HepG2 (cell line): ENCODE measurements around the gene CLIC6. TPM values are rescaled to one million over a fixed set of nuclear protein-coding genes. Genes with fewer than 3 reads are reported as not detected.
A peak's percentile ranks its signal among the peaks of the same experiment; 100 is the strongest.

Experiments used
- ATAC-seq: fragments of 200-7000 bp; cut with Tn5 transposase; 3 replicates; pipeline ENCODE4 v1.9.1; 2020; ENCODE audit warnings: mild to moderate bottlenecking, moderate library complexity
- BruUV-seq: library from RNA; stranded (reverse); fragments of 400-500 nt; replicated peaks from 2 replicates; lab custom pipeline; 2021; lab: Mats Ljungman, UMichigan
- CTCF ChIA-PET: fragments of 300-600 bp; formaldehyde crosslinking; extraction: SDS; loops from one replicate; lab custom pipeline; 2021; ENCODE audit warnings: low total read pairs, inconsistent platforms, low intra/inter-chr PET ratio; lab: Yijun Ruan, JAX
- POLR2A ChIA-PET: fragments of 350-600 bp; sonication (Branson Sonifier 250); formaldehyde crosslinking; loops from one replicate; lab custom pipeline; 2020; ENCODE audit warnings: antibody characterized with exemption, inconsistent platforms; lab: Yijun Ruan, JAX
- DNase-seq: peaks from one replicate; pipeline ENCODE4 v3.0.0-alpha.2; 2015; ENCODE audit warnings: low spot score
- FAIRE-seq: peaks from 3 replicates; lab custom pipeline; 2011; peaks lifted over from hg19 to GRCh38; lab: Jason Lieb, UNC
- H2AFZ ChIP-seq: one replicate; pipeline ENCODE4 v1.6.1; 2011; ENCODE audit warnings: low read length, inconsistent platforms
- H3K27ac ChIP-seq: fragments of 300-600 bp; 3 replicates; pipeline ENCODE4 v1.8.0; 2011; ENCODE audit warnings: mixed run types, mild to moderate bottlenecking, mixed read lengths, low read length, inconsistent platforms; ENCODE audit not compliant: insufficient read depth; ENCODE audit errors: extremely low read length
- H3K27me3 ChIP-seq, 2 experiments: fragments of 200-600 bp in 1 of 2; 2 replicates in 1 of 2; 3 replicates in 1 of 2; pipeline versions ENCODE4 v1.6.0 to v1.8.0; 2011; ENCODE audit warnings: low read length in 2 of 2, mild to moderate bottlenecking in 2 of 2, moderate library complexity in 2 of 2, inconsistent platforms in 1 of 2; ENCODE audit not compliant: insufficient read depth in 2 of 2, control insufficient read depth in 1 of 2
- H3K36me3 ChIP-seq, 2 experiments: fragments of 200-600 bp in 1 of 2; replicated peaks in 1 of 2; 2 replicates in 1 of 2; 3 replicates in 1 of 2; pipeline versions ENCODE4 v1.5.1 to v1.8.0; 2011; ENCODE audit warnings: low read length in 2 of 2, inconsistent platforms in 1 of 2; ENCODE audit not compliant: insufficient read depth in 2 of 2, control insufficient read depth in 1 of 2
- H3K4me1 ChIP-seq: 2 replicates; pipeline ENCODE4 v1.5.1; 2012; ENCODE audit warnings: low read length, inconsistent platforms; ENCODE audit not compliant: insufficient read depth
- H3K4me2 ChIP-seq: 2 replicates; pipeline ENCODE4 v1.6.0; 2011; ENCODE audit warnings: low read depth, low read length, inconsistent platforms
- H3K4me3 ChIP-seq, 3 experiments: fragments of 200-600 bp in 1 of 3; sonication (generic), shearing (Covaris generic) in 1 of 3; replicated peaks in 1 of 3; 2 replicates each; pipeline ENCODE4 v1.5.1; 2011 to 2016; ENCODE audit warnings: low read length in 3 of 3, inconsistent platforms in 2 of 3, low read depth in 2 of 3, mild to moderate bottlenecking in 2 of 3, control low read depth in 1 of 3, mixed read lengths in 1 of 3; ENCODE audit not compliant: insufficient read depth in 1 of 3
- H3K79me2 ChIP-seq: one replicate; pipeline ENCODE4 v1.6.1; 2011; ENCODE audit warnings: low read length, inconsistent platforms; ENCODE audit not compliant: insufficient read depth
- H3K9ac ChIP-seq: 2 replicates; pipeline ENCODE4 v1.6.0; 2011; ENCODE audit warnings: mild to moderate bottlenecking, low read depth, low read length, inconsistent platforms; ENCODE audit not compliant: insufficient read depth
- H3K9me3 ChIP-seq: 2 replicates; pipeline ENCODE4 v1.5.1; 2012; ENCODE audit warnings: mild to moderate bottlenecking, low read length
- H4K20me1 ChIP-seq: 2 replicates; pipeline ENCODE4 v1.6.0; 2011; ENCODE audit warnings: inconsistent platforms, mild to moderate bottlenecking, low read length, moderate library complexity; ENCODE audit not compliant: insufficient read depth
- KDM2A ChIP-seq: sonication (generic); formaldehyde crosslinking; IDR thresholded peaks from 2 replicates; pipeline ENCODE4 v1.4.0; 2020; ENCODE audit warnings: low read depth, missing genetic modification reagents, borderline replicate concordance
- KMT2B ChIP-seq: IDR thresholded peaks from 2 replicates; pipeline ENCODE4 v1.6.1; 2016; ENCODE audit warnings: missing genetic modification reagents, missing compliant biosample characterization
- NFRKB ChIP-seq: fragments of 450-650 bp; IDR thresholded peaks from 2 replicates; pipeline ENCODE4 v1.6.1; 2017
- PHF5A ChIP-seq: IDR thresholded peaks from one replicate; pipeline ENCODE4 v1.6.1; 2018; ENCODE audit warnings: low read depth, missing genetic modification reagents; ENCODE audit not compliant: unreplicated experiment
- SP140L ChIP-seq: sonication (generic); formaldehyde crosslinking; IDR thresholded peaks from 2 replicates; pipeline ENCODE4 v1.4.0; 2020; ENCODE audit warnings: missing genetic modification reagents, borderline replicate concordance
- SPEN ChIP-seq: sonication (generic); formaldehyde crosslinking; IDR thresholded peaks from 2 replicates; pipeline ENCODE4 v1.5.1; 2020; ENCODE audit warnings: low read depth, mild to moderate bottlenecking, missing genetic modification reagents
- TRIM24 ChIP-seq: sonication (generic); formaldehyde crosslinking; IDR thresholded peaks from 2 replicates; pipeline ENCODE4 v1.8.0; 2022; ENCODE audit warnings: mild to moderate bottlenecking, missing genetic modification reagents
- WGBS: methylation state at CpG from one replicate; pipeline ENCODE4 v1.1.6; 2017; ENCODE audit warnings: low lambda C conversion rate; 5-methylcytosine and 5-hydroxymethylcytosine counted together
- in situ Hi-C: cut with HindIII; loops from 2 replicates; pipeline ENCODE4 v1.10.0; 2017; ENCODE audit warnings: low pct_unique_long_range_greater_than_20kb; ENCODE audit not compliant: extremely low pct_ligation_motif_present
- intact Hi-C: fragments of 100-400 bp; cut with micrococcal nuclease; formaldehyde crosslinking; loops from one replicate; pipeline ENCODE4 v1.10.0; 2022; ENCODE audit not compliant: unreplicated experiment
- polyA plus RNA-seq, 8 experiments: library from polyadenylated mRNA; depleted of rRNA in 3 of 8; stranded (reverse) in 7 of 8; unstranded in 1 of 8; fragments of >200 nt; fragmentation: Illumina TruSeq in 4 of 8; extraction: Trizol in 4 of 8; gene quantifications; 2 replicates each; pipeline versions ENCODE4 v1.2.1 to v1.2.3, GENCODE V29; 2011 to 2016; ENCODE audit warnings: low read depth in 4 of 8, missing spikeins in 1 of 8, mixed read lengths in 1 of 8; ENCODE audit not compliant: insufficient read depth in 1 of 8
- total RNA-seq, 5 experiments: library from RNA; depleted of rRNA; stranded (reverse); fragments of >200 nt; fragmentation: Illumina TruSeq; extraction: Trizol; gene quantifications; 2 replicates each; pipeline ENCODE4 v1.2.3, GENCODE V29; 2016; ENCODE audit warnings: low read depth in 1 of 5
- TF ChIP-seq, protein P1 (sequence below): fragments of 450-650 bp; IDR thresholded peaks from 2 replicates; pipeline ENCODE4 v1.6.1; 2016
- TF ChIP-seq, protein P2 (sequence below): sonication (generic); formaldehyde crosslinking; IDR thresholded peaks from 2 replicates; pipeline ENCODE4 v1.8.0; 2022; ENCODE audit warnings: mild to moderate bottlenecking, missing genetic modification reagents; ENCODE audit not compliant: insufficient replicate concordance
- TF ChIP-seq, protein P3 (sequence below): sonication (generic); formaldehyde crosslinking; IDR thresholded peaks from 2 replicates; pipeline ENCODE4 v1.4.0; 2020; ENCODE audit warnings: missing genetic modification reagents, borderline replicate concordance

Gene CLIC6
- total and polyA plus RNA-seq, 2 of the 13 experiments (the other 11 are each of a cell fraction or from before 2014, with no cell fraction given): not detected

DNA sequence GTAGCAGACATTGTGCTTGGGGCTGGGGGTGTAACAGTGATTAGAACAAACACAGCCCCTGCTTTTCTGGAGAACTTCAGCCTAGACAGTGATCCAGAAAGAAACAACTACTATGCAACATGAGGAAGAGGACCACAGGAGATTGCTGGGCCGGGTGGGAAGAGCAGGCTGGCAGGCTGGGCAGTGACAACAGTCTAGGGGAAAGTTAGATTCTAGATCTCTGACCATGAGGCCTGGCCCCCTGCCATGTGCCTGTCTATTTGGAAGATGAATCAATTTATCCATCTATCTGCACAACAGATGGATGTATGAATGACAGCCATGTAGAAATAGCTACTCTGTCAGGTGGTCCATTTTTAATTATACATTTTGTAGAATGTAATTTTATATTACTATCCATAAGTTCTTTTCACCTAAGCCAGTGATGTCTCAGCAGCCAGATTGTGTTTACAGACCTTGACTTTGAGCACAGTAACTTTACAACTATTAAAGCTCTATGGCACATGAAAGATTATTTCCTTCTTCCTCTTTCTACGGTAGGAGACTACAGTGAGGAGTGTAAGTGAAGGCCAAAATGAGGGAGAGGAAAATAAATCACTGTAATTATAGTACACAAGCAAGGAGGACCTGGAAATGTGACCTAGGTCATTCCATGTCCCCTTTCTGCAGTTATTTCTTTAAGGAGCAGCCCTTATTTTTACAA is 15.5 kb downstream of the CLIC6 start:
- ATAC-seq (no peak), FAIRE-seq (no peak), DNase-seq (no peak)
- Histone ChIP-seq H3K79me2 (no peaks in the 10 kb centered on the region), H3K4me2 (no peak overlapping the region), H3K9ac (no peak overlapping the region), H3K4me3 (no peak overlapping the region), H3K27ac (no peak overlapping the region), H3K27me3 (peaks cover 0 to 6% of the 10 kb centered on the region in 2 experiments; a peak in 1 of 5 replicates), H4K20me1 (no peaks in the 10 kb centered on the region), H3K36me3 (no peaks in the 10 kb centered on the region), H3K9me3 (peaks cover 9% of the 10 kb centered on the region; the same call in 1 of the 2 replicates), H2AFZ (no peak overlapping the region), H3K4me1 (no peaks in the 10 kb centered on the region)
- TF ChIP-seq PHF5A (CRISPR knock-in tag): no peak
- TF ChIP-seq SPEN (CRISPR knock-in tag): no peak
- TF ChIP-seq KDM2A (CRISPR knock-in tag): no peak
- TF ChIP-seq KMT2B (CRISPR knock-in tag): no peak
- TF ChIP-seq, protein P1, sequence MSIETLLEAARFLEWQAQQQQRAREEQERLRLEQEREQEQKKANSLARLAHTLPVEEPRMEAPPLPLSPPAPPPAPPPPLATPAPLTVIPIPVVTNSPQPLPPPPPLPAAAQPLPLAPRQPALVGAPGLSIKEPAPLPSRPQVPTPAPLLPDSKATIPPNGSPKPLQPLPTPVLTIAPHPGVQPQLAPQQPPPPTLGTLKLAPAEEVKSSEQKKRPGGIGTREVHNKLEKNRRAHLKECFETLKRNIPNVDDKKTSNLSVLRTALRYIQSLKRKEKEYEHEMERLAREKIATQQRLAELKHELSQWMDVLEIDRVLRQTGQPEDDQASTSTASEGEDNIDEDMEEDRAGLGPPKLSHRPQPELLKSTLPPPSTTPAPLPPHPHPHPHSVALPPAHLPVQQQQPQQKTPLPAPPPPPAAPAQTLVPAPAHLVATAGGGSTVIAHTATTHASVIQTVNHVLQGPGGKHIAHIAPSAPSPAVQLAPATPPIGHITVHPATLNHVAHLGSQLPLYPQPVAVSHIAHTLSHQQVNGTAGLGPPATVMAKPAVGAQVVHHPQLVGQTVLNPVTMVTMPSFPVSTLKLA: peak; percentile 62
- TF ChIP-seq SP140L: no peak
- in situ Hi-C loops: no loop called here
- intact Hi-C loops: no loop called here
- CTCF ChIA-PET: no interaction called here
- POLR2A ChIA-PET: no interaction called here
- no TSS peak for BruUV-seq
- WGBS: 5% methylated on average over 2 of the region's 2 CpGs

DNA sequence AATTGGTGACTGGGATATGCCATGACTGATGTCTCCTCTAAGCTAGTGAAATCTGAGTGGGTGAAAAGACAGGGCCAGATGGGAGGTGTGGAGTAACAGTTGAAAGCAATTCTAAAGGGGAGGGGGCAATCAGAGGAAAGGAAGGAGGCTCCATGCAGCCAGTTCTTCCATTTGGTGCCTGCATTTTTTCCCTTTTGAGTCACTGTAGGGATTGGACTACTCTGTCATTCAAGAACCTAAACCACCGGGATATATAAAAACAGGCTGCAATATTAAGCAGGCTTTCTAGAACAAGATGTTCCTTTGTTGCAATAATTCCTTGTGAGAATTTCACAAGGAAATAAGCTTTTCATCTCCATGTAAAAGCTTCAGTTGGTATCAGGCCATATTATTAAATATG is 18.3 kb downstream of the CLIC6 start:
- ChIA-PET POLR2A (no interaction called here), CTCF (no interaction called here)
- Histone ChIP-seq H2AFZ (no peak overlapping the region), H4K20me1 (no peaks in the 10 kb centered on the region), H3K9ac (no peak overlapping the region), H3K4me1 (0 out of 2 replicates have a peak, but pooled peaks cover 13% of the 10 kb centered on the region), H3K9me3 (no peaks in the 10 kb centered on the region), H3K36me3 (no peaks in the 10 kb centered on the region), H3K27ac (no peak overlapping the region), H3K79me2 (no peaks in the 10 kb centered on the region), H3K4me2 (no peak overlapping the region), H3K27me3 (peaks cover 0 to 22% of the 10 kb centered on the region in 2 experiments; a peak in 2 of 5 replicates), H3K4me3 (no peak overlapping the region)
- BruUV-seq: no TSS peak
- no peak for DNase-seq
- intact Hi-C loops (no loop called here), in situ Hi-C loops (no loop called here)
- 0% methylated on average over 1 of the region's 1 CpG for WGBS
- no peak for ATAC-seq
- FAIRE-seq: no peak
- TF ChIP-seq NFRKB: no peak
- TF ChIP-seq, protein P2, sequence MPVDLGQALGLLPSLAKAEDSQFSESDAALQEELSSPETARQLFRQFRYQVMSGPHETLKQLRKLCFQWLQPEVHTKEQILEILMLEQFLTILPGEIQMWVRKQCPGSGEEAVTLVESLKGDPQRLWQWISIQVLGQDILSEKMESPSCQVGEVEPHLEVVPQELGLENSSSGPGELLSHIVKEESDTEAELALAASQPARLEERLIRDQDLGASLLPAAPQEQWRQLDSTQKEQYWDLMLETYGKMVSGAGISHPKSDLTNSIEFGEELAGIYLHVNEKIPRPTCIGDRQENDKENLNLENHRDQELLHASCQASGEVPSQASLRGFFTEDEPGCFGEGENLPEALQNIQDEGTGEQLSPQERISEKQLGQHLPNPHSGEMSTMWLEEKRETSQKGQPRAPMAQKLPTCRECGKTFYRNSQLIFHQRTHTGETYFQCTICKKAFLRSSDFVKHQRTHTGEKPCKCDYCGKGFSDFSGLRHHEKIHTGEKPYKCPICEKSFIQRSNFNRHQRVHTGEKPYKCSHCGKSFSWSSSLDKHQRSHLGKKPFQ (CRISPR knock-in tag): no peak
- TF ChIP-seq, protein P3, sequence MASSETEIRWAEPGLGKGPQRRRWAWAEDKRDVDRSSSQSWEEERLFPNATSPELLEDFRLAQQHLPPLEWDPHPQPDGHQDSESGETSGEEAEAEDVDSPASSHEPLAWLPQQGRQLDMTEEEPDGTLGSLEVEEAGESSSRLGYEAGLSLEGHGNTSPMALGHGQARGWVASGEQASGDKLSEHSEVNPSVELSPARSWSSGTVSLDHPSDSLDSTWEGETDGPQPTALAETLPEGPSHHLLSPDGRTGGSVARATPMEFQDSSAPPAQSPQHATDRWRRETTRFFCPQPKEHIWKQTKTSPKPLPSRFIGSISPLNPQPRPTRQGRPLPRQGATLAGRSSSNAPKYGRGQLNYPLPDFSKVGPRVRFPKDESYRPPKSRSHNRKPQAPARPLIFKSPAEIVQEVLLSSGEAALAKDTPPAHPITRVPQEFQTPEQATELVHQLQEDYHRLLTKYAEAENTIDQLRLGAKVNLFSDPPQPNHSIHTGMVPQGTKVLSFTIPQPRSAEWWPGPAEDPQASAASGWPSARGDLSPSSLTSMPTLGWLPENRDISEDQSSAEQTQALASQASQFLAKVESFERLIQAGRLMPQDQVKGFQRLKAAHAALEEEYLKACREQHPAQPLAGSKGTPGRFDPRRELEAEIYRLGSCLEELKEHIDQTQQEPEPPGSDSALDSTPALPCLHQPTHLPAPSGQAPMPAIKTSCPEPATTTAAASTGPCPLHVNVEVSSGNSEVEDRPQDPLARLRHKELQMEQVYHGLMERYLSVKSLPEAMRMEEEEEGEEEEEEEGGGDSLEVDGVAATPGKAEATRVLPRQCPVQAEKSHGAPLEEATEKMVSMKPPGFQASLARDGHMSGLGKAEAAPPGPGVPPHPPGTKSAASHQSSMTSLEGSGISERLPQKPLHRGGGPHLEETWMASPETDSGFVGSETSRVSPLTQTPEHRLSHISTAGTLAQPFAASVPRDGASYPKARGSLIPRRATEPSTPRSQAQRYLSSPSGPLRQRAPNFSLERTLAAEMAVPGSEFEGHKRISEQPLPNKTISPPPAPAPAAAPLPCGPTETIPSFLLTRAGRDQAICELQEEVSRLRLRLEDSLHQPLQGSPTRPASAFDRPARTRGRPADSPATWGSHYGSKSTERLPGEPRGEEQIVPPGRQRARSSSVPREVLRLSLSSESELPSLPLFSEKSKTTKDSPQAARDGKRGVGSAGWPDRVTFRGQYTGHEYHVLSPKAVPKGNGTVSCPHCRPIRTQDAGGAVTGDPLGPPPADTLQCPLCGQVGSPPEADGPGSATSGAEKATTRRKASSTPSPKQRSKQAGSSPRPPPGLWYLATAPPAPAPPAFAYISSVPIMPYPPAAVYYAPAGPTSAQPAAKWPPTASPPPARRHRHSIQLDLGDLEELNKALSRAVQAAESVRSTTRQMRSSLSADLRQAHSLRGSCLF (CRISPR knock-in tag): no peak
- TF ChIP-seq TRIM24 (CRISPR knock-in tag): no peak
